Astrocyte of the cerebellum (primary cell): Measurements from ENCODE around the gene RAD51B.
A peak's percentile ranks its signal among the peaks of the same experiment; 100 is the strongest.

Experiments
- DNase-seq: peaks from one replicate; pipeline ENCODE4 v3.0.0-alpha.2; 2011; ENCODE audit warnings: low read depth
- H3K4me3 ChIP-seq: 2 replicates; pipeline ENCODE4 v1.5.1; 2011; ENCODE audit warnings: mild to moderate bottlenecking, low read depth, low read length, moderate library complexity
- CTCF ChIP-seq: IDR thresholded peaks from 2 replicates; pipeline ENCODE4 v1.5.1; 2012; ENCODE audit warnings: low read length, low read depth, moderate library complexity, mild to moderate bottlenecking; ENCODE audit errors: missing control alignments
- in situ Hi-C: cut with HindIII; loops from 2 replicates; pipeline ENCODE4 v1.10.0; 2017; ENCODE audit warnings: low sequenced_read_pairs

Gene RAD51B

GRCh38 chr14:68593806-68594536 lies 774.4 kb downstream of the RAD51B start:
- in situ Hi-C loops = no loop called here
- TF ChIP-seq CTCF = no peak

GRCh38 chr14:68594737-68595380 lies 775.3 kb downstream of the RAD51B start:
- in situ Hi-C loops = no loop called here
- H3K4me3 ChIP-seq = no peak overlapping the region
- TF ChIP-seq CTCF = no peak
- DNase-seq = no peak

More at GRCh38 chr14:68593806-68594536, 774.4 kb downstream of the RAD51B start:
- no peak for DNase-seq
- H3K4me3 ChIP-seq = no peak overlapping the region

GRCh38 chr14:68596211-68596610 lies 776.6 kb downstream of the RAD51B start:
- H3K4me3 ChIP-seq = no peak overlapping the region
- TF ChIP-seq CTCF = no peak
- no peak for DNase-seq
- in situ Hi-C loops = no loop called here

- in situ Hi-C loops = no loop called here
Measured at GRCh38 chr14:68596701-68597100, 777.1 kb downstream of the RAD51B start.

GRCh38 chr14:68598089-68598488 lies 778.5 kb downstream of the RAD51B start:
- TF ChIP-seq CTCF = no peak
- H3K4me3 ChIP-seq = no peak overlapping the region
- DNase-seq = no peak
- in situ Hi-C loops = no loop called here

More at GRCh38 chr14:68596701-68597100, 777.1 kb downstream of the RAD51B start:
- DNase-seq = no peak
- H3K4me3 ChIP-seq = no peak overlapping the region
- TF ChIP-seq CTCF = no peak

- in situ Hi-C loops = no loop called here
- no peak for TF ChIP-seq CTCF
- peak; percentile 94 for DNase-seq
- H3K4me3 ChIP-seq = no peak overlapping the region
Measured at GRCh38 chr14:68598621-68599447, 779.3 kb downstream of the RAD51B start.
